A549 (cell line): ENCODE data around the gene GRK4. TPM values are rescaled to one million over a fixed set of nuclear protein-coding genes. Genes with fewer than 3 reads are reported as not detected.

Source experiments
- ATAC-seq, 2 experiments: fragments of 200-7000 bp in 1 of 2; fragments of >200 bp in 1 of 2; cut with Nextera tagmentation in 1 of 2; cut with Tn5 transposase in 1 of 2; 3 replicates each; pipeline versions ENCODE4 v1.8.0 to v1.9.1; 2018 to 2020; ENCODE audit warnings: mild to moderate bottlenecking in 1 of 2, moderate library complexity in 1 of 2
- CTCF ChIA-PET: fragments of 300-600 bp; sonication (Branson Sonifier 250); formaldehyde crosslinking; extraction: SDS; loops from one replicate; lab custom pipeline; 2021; ENCODE audit warnings: antibody characterized with exemption, inconsistent platforms; lab: Yijun Ruan, JAX
- POLR2A ChIA-PET: fragments of 350-600 bp; formaldehyde crosslinking; extraction: SDS; loops from one replicate; lab custom pipeline; 2021; ENCODE audit warnings: antibody characterized with exemption, inconsistent platforms; lab: Yijun Ruan, JAX
- DNase-seq, 2 experiments: peaks; one replicate each; pipeline versions ENCODE4 v3.0.0 to v3.0.0-alpha.2; 2011 to 2016; ENCODE audit warnings: low read depth in 1 of 2, low spot score in 1 of 2
- FAIRE-seq: peaks from 2 replicates; lab custom pipeline; 2011; peaks lifted over from hg19 to GRCh38; lab: Jason Lieb, UNC
- H3K27ac ChIP-seq, 2 experiments: fragments of >200 bp; sonication (Bioruptor Twin); formaldehyde crosslinking; 3 replicates each; pipeline ENCODE4 v1.5.1; 2016 to 2017
- H3K4me1 ChIP-seq: fragments of >200 bp; sonication (Bioruptor Twin); formaldehyde crosslinking; 3 replicates; pipeline ENCODE4 v1.6.1; 2016
- H3K4me2 ChIP-seq: fragments of >200 bp; sonication (Bioruptor Twin); formaldehyde crosslinking; 3 replicates; pipeline ENCODE4 v1.6.1; 2016
- H3K4me3 ChIP-seq: fragments of >200 bp; sonication (Bioruptor Twin); formaldehyde crosslinking; 3 replicates; pipeline ENCODE4 v1.5.1; 2016
- H3K9me3 ChIP-seq: fragments of >200 bp; sonication (Bioruptor Twin); formaldehyde crosslinking; 3 replicates; pipeline ENCODE4 v1.6.1; 2016
- BCL3 ChIP-seq: fragments of >200 bp; sonication (Bioruptor Twin); formaldehyde crosslinking; IDR thresholded peaks from 3 replicates; pipeline ENCODE4 v1.6.1; 2016
- E2F6 ChIP-seq: IDR thresholded peaks from 2 replicates; pipeline ENCODE4 v1.6.1; 2012; ENCODE audit warnings: low read depth, borderline replicate concordance
- FOSL2 ChIP-seq, 2 experiments: fragments of 450-650 bp in 1 of 2; fragments of >200 bp in 1 of 2; sonication (Bioruptor Twin) in 1 of 2; formaldehyde crosslinking; IDR thresholded peaks; 2 replicates each; pipeline versions ENCODE4 v1.5.0 to v1.6.1; 2016 to 2020; ENCODE audit warnings: mild to moderate bottlenecking in 1 of 2, moderate library complexity in 1 of 2
- HOXB13 ChIP-seq: fragments of 250-450 bp; sonication (Bioruptor Pico); IDR thresholded peaks from 2 replicates; pipeline ENCODE4 v1.5.0; 2020; ENCODE audit warnings: low read depth, mild to moderate bottlenecking, moderate library complexity
- JUN ChIP-seq, 2 experiments: fragments of >200 bp; sonication (Bioruptor Twin); formaldehyde crosslinking; IDR thresholded peaks; 2 replicates in 1 of 2; 3 replicates in 1 of 2; pipeline ENCODE4 v1.6.1; 2016 to 2017
- KDM1A ChIP-seq: fragments of 200-600 bp; sonication (generic); IDR thresholded peaks from 2 replicates; pipeline ENCODE4 v1.6.1; 2016; ENCODE audit warnings: low read depth, mild to moderate bottlenecking
- KDM5A ChIP-seq: fragments of 200-600 bp; sonication (generic); IDR thresholded peaks from 2 replicates; pipeline ENCODE4 v1.6.1; 2016; ENCODE audit warnings: antibody characterized with exemption, mild to moderate bottlenecking
- NR3C1 ChIP-seq: fragments of >200 bp; sonication (Bioruptor Twin); formaldehyde crosslinking; IDR thresholded peaks from 3 replicates; pipeline ENCODE4 v1.6.1; 2017
- PHF8 ChIP-seq: fragments of 200-600 bp; sonication (generic); IDR thresholded peaks from 2 replicates; pipeline ENCODE4 v1.6.1; 2016; ENCODE audit warnings: low read depth, mild to moderate bottlenecking, antibody characterized with exemption, moderate library complexity, borderline replicate concordance
- POLR2A ChIP-seq: IDR thresholded peaks from 2 replicates; pipeline ENCODE4 v1.6.1; 2012; ENCODE audit warnings: mild to moderate bottlenecking, low read length
- SMC3 ChIP-seq: fragments of >200 bp; sonication (Bioruptor Twin); formaldehyde crosslinking; IDR thresholded peaks from 3 replicates; pipeline ENCODE4 v1.6.1; 2018; ENCODE audit warnings: inconsistent platforms
- ZFP36 ChIP-seq: fragments of 450-650 bp; IDR thresholded peaks from 2 replicates; pipeline ENCODE4 v1.6.1; 2014; ENCODE audit warnings: borderline replicate concordance; ENCODE audit not compliant: partially characterized antibody
- WGBS: methylation state at CpG from one replicate; pipeline ENCODE4 v1.1.6; 2017; ENCODE audit errors: missing lambda C conversion rate; 5-methylcytosine and 5-hydroxymethylcytosine counted together
- polyA plus RNA-seq, 4 experiments: library from polyadenylated mRNA; depleted of rRNA in 3 of 4; stranded (reverse); fragments of >200 nt; fragmentation: RNase III in 1 of 4; extraction: RNeasy Plus Mini Kit Qiagen cat#74134 plus additional on column Dnase treatment in 1 of 4; gene quantifications; 2 replicates in 3 of 4; 3 replicates in 1 of 4; pipeline ENCODE4 v1.2.3, GENCODE V29; 2011 to 2017
- TF ChIP-seq, protein P1 (sequence below): IDR thresholded peaks from 2 replicates; pipeline ENCODE4 v1.6.1; 2012

The GRK4 gene
- polyA plus RNA-seq, 2 of the 4 experiments (the other 2 are of a cell fraction), result 0.76 to 0.96 TPM

DNA sequence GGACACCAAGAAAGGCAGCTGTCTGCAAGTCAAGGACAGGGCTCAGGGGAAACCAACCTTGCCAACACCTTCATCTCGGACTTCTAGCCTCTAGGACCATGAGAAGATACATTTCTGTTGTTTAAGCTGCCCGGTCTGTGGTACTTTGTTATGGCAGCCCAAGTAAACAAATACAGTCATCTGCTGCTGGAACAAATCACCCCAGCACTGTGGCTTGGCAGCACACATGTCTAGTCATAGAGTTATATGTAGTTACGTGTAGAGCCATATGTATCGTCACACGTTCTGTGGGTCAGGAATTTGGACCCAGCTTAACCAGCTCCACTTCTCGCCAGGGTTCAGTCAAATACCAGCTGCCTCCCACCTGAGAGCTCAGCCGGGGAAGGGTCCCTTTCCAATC is 108.4 kb downstream of the GRK4 start:
- ChIA-PET CTCF (no interaction called here), POLR2A (no interaction called here)
- no peak overlapping the region for H3K4me3 ChIP-seq
- H3K4me2 ChIP-seq, result no peak overlapping the region
- H3K9me3 ChIP-seq, result no peaks in the 10 kb centered on the region
- no peak for FAIRE-seq
- TF ChIP-seq FOSL2 (IDR thresholded peaks at IDR 0.05), result no peak
- no peak for TF ChIP-seq FOSL2 (CRISPR knock-in tag; IDR thresholded peaks at IDR 0.05)
- TF ChIP-seq KDM1A, result no peak
- TF ChIP-seq ZFP36, result no peak
- TF ChIP-seq JUN (IDR thresholded peaks at IDR 0.05), result no peak
- peaks cover 14% of the 10 kb centered on the region; the same call in 2 of the 3 replicates for H3K4me1 ChIP-seq
- DNase-seq, result no peak
- 74% methylated on average over 7 of the region's 7 CpGs for WGBS
- no peak for ATAC-seq
- no peak overlapping the region for H3K27ac ChIP-seq

DNA sequence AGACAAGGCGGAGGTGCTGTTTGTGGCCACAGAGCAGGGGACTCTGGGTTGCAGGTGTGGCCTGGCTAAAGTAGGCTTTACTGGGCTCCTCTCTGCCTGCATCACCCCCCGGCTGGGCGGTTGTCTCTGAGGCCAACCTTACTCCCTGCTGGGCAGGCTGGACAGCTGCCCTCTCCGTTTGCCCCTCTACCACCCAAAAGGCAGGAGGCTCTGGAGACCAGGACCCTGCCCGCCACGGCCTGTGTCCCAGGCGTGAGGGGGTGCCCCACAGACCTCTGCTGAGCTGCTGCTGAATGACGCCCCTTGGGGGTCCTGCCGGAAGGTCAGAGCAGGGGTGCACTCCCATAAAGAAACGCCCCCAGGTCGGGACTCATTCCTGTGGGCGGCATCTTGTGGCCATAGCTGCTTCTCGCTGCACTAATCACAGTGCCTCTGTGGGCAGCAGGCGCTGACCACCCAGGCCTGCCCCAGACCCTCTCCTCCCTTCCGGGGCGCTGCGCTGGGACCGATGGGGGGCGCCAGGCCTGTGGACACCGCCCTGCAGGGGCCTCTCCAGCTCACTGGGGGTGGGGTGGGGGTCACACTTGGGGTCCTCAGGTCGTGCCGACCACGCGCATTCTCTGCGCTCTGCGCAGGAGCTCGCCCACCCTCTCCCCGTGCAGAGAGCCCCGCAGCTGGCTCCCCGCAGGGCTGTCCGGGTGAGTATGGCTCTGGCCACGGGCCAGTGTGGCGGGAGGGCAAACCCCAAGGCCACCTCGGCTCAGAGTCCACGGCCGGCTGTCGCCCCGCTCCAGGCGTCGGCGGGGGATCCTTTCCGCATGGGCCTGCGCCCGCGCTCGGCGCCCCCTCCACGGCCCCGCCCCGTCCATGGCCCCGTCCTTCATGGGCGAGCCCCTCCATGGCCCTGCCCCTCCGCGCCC is 110.0 kb downstream of the GRK4 start:
- 50% methylated on average over 2 of the region's 54 CpGs for WGBS
- Histone ChIP-seq H3K4me1 (peaks cover 14% of the 10 kb centered on the region; the same call in 2 of the 3 replicates), H3K4me2 (peak overlapping the region; percentile 100), H3K9me3 (no peaks in the 10 kb centered on the region), H3K4me3 (peak overlapping the region; percentile 83), H3K27ac (peak overlapping the region; percentile 91 to 94)
- FAIRE-seq (no peak), DNase-seq (no peak), ATAC-seq (peak; percentile 63 to 86)
- CTCF ChIA-PET, result no interaction called here
- no peak for TF ChIP-seq E2F6
- peak; percentile 67; the same call in 1 of the 2 replicates for TF ChIP-seq PHF8
- peak; percentile 57 for TF ChIP-seq POLR2A
- POLR2A ChIA-PET, result no interaction called here

DNA sequence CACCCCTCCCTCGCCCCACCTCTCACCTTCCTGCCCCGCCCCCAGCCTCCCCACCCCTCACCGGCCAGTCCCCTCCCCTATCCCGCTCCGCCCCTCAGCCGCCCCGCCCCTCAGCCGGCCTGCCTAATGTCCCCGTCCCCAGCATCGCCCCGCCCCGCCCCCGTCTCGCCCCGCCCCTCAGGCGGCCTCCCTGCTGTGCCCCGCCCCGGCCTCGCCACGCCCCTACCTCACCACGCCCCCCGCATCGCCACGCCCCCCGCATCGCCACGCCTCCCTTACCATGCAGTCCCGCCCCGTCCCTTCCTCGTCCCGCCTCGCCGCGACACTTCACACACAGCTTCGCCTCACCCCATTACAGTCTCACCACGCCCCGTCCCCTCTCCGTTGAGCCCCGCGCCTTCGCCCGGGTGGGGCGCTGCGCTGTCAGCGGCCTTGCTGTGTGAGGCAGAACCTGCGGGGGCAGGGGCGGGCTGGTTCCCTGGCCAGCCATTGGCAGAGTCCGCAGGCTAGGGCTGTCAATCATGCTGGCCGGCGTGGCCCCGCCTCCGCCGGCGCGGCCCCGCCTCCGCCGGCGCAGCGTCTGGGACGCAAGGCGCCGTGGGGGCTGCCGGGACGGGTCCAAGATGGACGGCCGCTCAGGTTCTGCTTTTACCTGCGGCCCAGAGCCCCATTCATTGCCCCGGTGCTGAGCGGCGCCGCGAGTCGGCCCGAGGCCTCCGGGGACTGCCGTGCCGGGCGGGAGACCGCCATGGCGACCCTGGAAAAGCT is 110.9 kb downstream of the GRK4 start, which contains the start of the genes HTT and HTT-AS:
TSS of gene HTT (plus strand) at position 604 of the 768 bp plus-strand sequence. CDS start at position 749, 145 bp downstream.
TSS of gene HTT-AS (minus strand) at position 461 of the 768 bp plus-strand sequence.
- ChIA-PET POLR2A (no interaction called here), CTCF (no interaction called here)
- WGBS, result 0% methylated on average over 7 of the region's 81 CpGs
- Histone ChIP-seq H3K9me3 (no peaks in the 10 kb centered on the region), H3K27ac (peak within 1 kb of the TSS; percentile 91 to 94), H3K4me3 (peak within 1 kb of the TSS; percentile 98), H3K4me2 (peak within 1 kb of the TSS; percentile 100), H3K4me1 (peaks cover 14% of the 10 kb centered on the region; the same call in 2 of the 3 replicates)
- peak; percentile 53; the same call in 1 of the 2 replicates for TF ChIP-seq KDM5A
- peak; percentile 63 for TF ChIP-seq POLR2A
- no peak for TF ChIP-seq SMC3
- 0 out of 3 replicates have a peak, but pooled peaks have one; percentile 38 for TF ChIP-seq BCL3
- TF ChIP-seq HOXB13, result no peak
- TF ChIP-seq PHF8, result peak; percentile 28; the same call in 1 of the 2 replicates
- TF ChIP-seq NR3C1, result no peak
- TF ChIP-seq, protein P1, sequence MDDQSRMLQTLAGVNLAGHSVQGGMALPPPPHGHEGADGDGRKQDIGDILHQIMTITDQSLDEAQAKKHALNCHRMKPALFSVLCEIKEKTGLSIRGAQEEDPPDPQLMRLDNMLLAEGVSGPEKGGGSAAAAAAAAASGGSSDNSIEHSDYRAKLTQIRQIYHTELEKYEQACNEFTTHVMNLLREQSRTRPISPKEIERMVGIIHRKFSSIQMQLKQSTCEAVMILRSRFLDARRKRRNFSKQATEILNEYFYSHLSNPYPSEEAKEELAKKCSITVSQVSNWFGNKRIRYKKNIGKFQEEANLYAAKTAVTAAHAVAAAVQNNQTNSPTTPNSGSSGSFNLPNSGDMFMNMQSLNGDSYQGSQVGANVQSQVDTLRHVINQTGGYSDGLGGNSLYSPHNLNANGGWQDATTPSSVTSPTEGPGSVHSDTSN, result peak; percentile 93
- ATAC-seq (peak; percentile 89), DNase-seq (peak; percentile 72 to 88), FAIRE-seq (no peak)
